ENCODE data around the gene OR52B4. TPM values are rescaled to one million over a fixed set of nuclear protein-coding genes. Genes with fewer than 3 reads are reported as not detected.

The OR52B4 gene
- total and polyA plus RNA-seq, 4 donors, result not detected

GRCh38 chr11:4393858-4394223, 25.7 kb upstream of the OR52B4 start:
- 30% methylated on average over 11 of the region's 11 CpGs for WGBS
- no peak for DNase-seq (ENCODE audit: low spot score)
- no peak for TF ChIP-seq RAD21 (IDR thresholded peaks at IDR 0.05)
- TF ChIP-seq SP1 (IDR thresholded peaks at IDR 0.05), result no peak
- TF ChIP-seq TAF1 (conservative IDR thresholded peaks at IDR 0.05), result no peak
- TF ChIP-seq, protein P1, sequence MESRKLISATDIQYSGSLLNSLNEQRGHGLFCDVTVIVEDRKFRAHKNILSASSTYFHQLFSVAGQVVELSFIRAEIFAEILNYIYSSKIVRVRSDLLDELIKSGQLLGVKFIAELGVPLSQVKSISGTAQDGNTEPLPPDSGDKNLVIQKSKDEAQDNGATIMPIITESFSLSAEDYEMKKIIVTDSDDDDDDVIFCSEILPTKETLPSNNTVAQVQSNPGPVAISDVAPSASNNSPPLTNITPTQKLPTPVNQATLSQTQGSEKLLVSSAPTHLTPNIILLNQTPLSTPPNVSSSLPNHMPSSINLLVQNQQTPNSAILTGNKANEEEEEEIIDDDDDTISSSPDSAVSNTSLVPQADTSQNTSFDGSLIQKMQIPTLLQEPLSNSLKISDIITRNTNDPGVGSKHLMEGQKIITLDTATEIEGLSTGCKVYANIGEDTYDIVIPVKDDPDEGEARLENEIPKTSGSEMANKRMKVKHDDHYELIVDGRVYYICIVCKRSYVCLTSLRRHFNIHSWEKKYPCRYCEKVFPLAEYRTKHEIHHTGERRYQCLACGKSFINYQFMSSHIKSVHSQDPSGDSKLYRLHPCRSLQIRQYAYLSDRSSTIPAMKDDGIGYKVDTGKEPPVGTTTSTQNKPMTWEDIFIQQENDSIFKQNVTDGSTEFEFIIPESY (IDR thresholded peaks at IDR 0.05), result no peak
- TF ChIP-seq JUND (IDR thresholded peaks at IDR 0.05), result no peak
- TF ChIP-seq EGR1 (IDR thresholded peaks at IDR 0.05; ENCODE audit: low read depth in 2 of 2), result no peak
- TF ChIP-seq GABPA (IDR thresholded peaks at IDR 0.05 in 1 of 2, conservative IDR thresholded peaks at IDR 0.05 in 1 of 2), result no peak
- TF ChIP-seq REST (IDR thresholded peaks at IDR 0.05), result no peak
- no peak for TF ChIP-seq FOXA2 (IDR thresholded peaks at IDR 0.05)
- no peak for TF ChIP-seq HNF4A (conservative IDR thresholded peaks at IDR 0.05)
- TF ChIP-seq YY1 (IDR thresholded peaks at IDR 0.05), result no peak
- no peak for TF ChIP-seq FOXA1 (IDR thresholded peaks at IDR 0.05)
- Histone ChIP-seq H3K4me1 (ENCODE audit: control insufficient read depth in 4 of 4, insufficient read depth in 4 of 4, low read length in 3 of 4) (peaks cover 3 to 8% (median 5%) of the 10 kb centered on the region in 4 donors), H3K4me3 (ENCODE audit: low read depth in 1 of 3, low read length in 3 of 3) (peak overlapping the region in 1 of 3 donors; percentile 98), H3K27me3 (ENCODE audit: control insufficient read depth in 4 of 4, insufficient read depth in 4 of 4, low read length in 3 of 4) (no peaks in the 10 kb centered on the region), H3K9ac (ENCODE audit: low read depth in 1 of 2, low read length in 2 of 2) (peak overlapping the region in 1 of 2 donors; percentile 76), H3K27ac (ENCODE audit: low read depth in 1 of 2, low read length in 2 of 2) (no peak overlapping the region), H3K36me3 (ENCODE audit: control insufficient read depth in 4 of 4, insufficient read depth in 3 of 4, low read depth in 1 of 4, low read length in 3 of 4) (peaks cover 0 to 12% (median 11%) of the 10 kb centered on the region in 4 donors), H3K9me3 (ENCODE audit: control insufficient read depth in 4 of 4, low read length in 3 of 4) (no peaks in the 10 kb centered on the region)

DNA sequence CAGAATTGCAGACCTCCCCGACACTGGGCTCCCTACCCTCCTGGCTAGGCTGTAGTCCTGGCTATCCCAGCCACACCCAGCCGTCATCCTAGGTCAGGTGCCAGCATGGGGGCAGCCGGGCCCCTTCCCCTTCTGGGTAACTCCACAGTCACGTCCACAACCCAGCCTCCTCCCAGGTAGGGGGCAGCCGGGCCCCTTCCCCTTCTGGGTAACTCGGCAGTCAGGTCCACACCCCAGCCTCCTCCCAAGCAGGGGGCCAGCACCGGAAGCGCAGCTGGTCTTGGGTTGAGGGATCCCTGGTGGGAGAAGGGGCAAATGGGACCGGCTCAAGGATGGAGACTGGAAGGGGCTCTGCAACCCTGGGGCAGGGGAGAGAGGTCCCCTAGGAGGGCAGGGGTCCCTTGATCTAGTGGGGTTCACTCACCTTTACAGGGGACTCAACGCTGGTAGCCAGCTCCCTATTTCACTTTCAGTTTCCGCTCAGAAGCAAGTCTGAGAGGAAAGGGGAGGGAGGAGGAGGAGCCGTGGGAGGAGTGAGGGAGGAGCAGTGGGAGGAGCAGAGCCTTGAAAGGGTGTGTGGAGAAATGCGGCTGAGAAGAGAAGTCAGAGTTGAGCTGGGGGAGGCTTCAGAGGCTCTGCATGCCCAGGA, 25.1 kb upstream of the OR52B4 start, which contains the start of gene TRIM21:
TSS of gene TRIM21 (minus strand) at position 494 of the 649 bp plus-strand sequence. CDS start 3,293 bp downstream, outside the sequence.
- peaks cover 0 to 17% (median 16%) of the 10 kb centered on the region in 4 donors for H3K36me3 ChIP-seq (ENCODE audit: control insufficient read depth in 4 of 4, insufficient read depth in 3 of 4, low read depth in 1 of 4, low read length in 3 of 4)
- H3K9ac ChIP-seq (ENCODE audit: low read depth in 1 of 2, low read length in 2 of 2), result peak within 1 kb of the TSS; percentile 76 to 78
- peaks cover 3 to 8% (median 5%) of the 10 kb centered on the region in 4 donors for H3K4me1 ChIP-seq (ENCODE audit: control insufficient read depth in 4 of 4, insufficient read depth in 4 of 4, low read length in 3 of 4)
- peak within 1 kb of the TSS; percentile 89 to 98 (median 91) for H3K4me3 ChIP-seq (ENCODE audit: low read depth in 1 of 3, low read length in 3 of 3)
- WGBS, result 0% methylated on average over 13 of the region's 13 CpGs
- no peaks in the 10 kb centered on the region for H3K9me3 ChIP-seq (ENCODE audit: control insufficient read depth in 4 of 4, low read length in 3 of 4)
- peak; percentile 87 for DNase-seq (ENCODE audit: low spot score)
- no peaks in the 10 kb centered on the region for H3K27me3 ChIP-seq (ENCODE audit: control insufficient read depth in 4 of 4, insufficient read depth in 4 of 4, low read length in 3 of 4)
- peak within 1 kb of the TSS; percentile 78 to 86 for H3K27ac ChIP-seq (ENCODE audit: low read depth in 1 of 2, low read length in 2 of 2)
- peak; percentile 56 for TF ChIP-seq SP1 (IDR thresholded peaks at IDR 0.05)
- TF ChIP-seq ATF3 (IDR thresholded peaks at IDR 0.05), result no peak
- TF ChIP-seq, protein P1 (IDR thresholded peaks at IDR 0.05), result no peak
- TF ChIP-seq YY1 (IDR thresholded peaks at IDR 0.05), result peak; percentile 25
- no peak for TF ChIP-seq HNF4G (IDR thresholded peaks at IDR 0.05)
- no peak for TF ChIP-seq JUND (IDR thresholded peaks at IDR 0.05)
- TF ChIP-seq REST (IDR thresholded peaks at IDR 0.05), result no peak
- TF ChIP-seq GABPA (IDR thresholded peaks at IDR 0.05 in 1 of 2, conservative IDR thresholded peaks at IDR 0.05 in 1 of 2), result peak in 1 of 2 donors; percentile 47
- TF ChIP-seq, protein P2, sequence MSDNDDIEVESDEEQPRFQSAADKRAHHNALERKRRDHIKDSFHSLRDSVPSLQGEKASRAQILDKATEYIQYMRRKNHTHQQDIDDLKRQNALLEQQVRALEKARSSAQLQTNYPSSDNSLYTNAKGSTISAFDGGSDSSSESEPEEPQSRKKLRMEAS (IDR thresholded peaks at IDR 0.05), result no peak
- peak; percentile 11 to 24 for TF ChIP-seq HNF4A (conservative IDR thresholded peaks at IDR 0.05)
- TF ChIP-seq FOXA1 (IDR thresholded peaks at IDR 0.05), result no peak
- TF ChIP-seq CTCF (IDR thresholded peaks at IDR 0.05; ENCODE audit: low read depth, low read length, missing input control), result no peak
- TF ChIP-seq RAD21 (IDR thresholded peaks at IDR 0.05), result peak in 1 of 2 donors; percentile 49
- no peak for TF ChIP-seq TAF1 (conservative IDR thresholded peaks at IDR 0.05)
- TF ChIP-seq EGR1 (IDR thresholded peaks at IDR 0.05; ENCODE audit: low read depth in 2 of 2), result peak in 1 of 2 donors; percentile 48
